K562 (cell line): ENCODE measurements around the gene TP63. TPM values are rescaled to one million over a fixed set of nuclear protein-coding genes. Genes with fewer than 3 reads are reported as not detected.

ENCODE experiments used
- ATAC-seq: fragments of 200-7000 bp; cut with Tn5 transposase; 3 replicates; pipeline ENCODE4 v1.9.1; 2020; ENCODE audit warnings: moderate library complexity
- BruUV-seq: library from RNA; stranded (reverse); fragments of 400-500 nt; replicated peaks from 2 replicates; lab custom pipeline; 2021; lab: Mats Ljungman, UMichigan
- CTCF ChIA-PET: fragments of 300-600 bp; formaldehyde crosslinking; extraction: SDS; loops from one replicate; lab custom pipeline; 2021; ENCODE audit warnings: low intra/inter-chr PET ratio; lab: Yijun Ruan, JAX
- POLR2A ChIA-PET: fragments of 300-600, 350-650 bp; sonication (Branson Sonifier 250); formaldehyde crosslinking; extraction: SDS; loops from one replicate; lab custom pipeline; 2021; ENCODE audit warnings: antibody characterized with exemption, inconsistent platforms; lab: Yijun Ruan, JAX
- DNase-seq, 4 experiments: peaks; one replicate each; pipeline versions ENCODE4 v3.0.0 to v3.0.0-alpha.2; 2011 to 2018; ENCODE audit warnings: low spot score in 3 of 4, mixed read lengths in 3 of 4; ENCODE audit errors: extremely low read depth in 1 of 4
- FAIRE-seq: peaks from 2 replicates; lab custom pipeline; 2011; peaks lifted over from hg19 to GRCh38; lab: Jason Lieb, UNC
- H2AFZ ChIP-seq: 2 replicates; pipeline ENCODE4 v1.6.0; 2011; ENCODE audit warnings: low read depth, low read length, control low read depth, inconsistent platforms
- H3K27ac ChIP-seq: fragments of 200-600 bp; 3 replicates; pipeline ENCODE4 v1.8.0; 2011; ENCODE audit warnings: low read depth, mild to moderate bottlenecking, control low read depth, inconsistent platforms, low read length, moderate library complexity, mixed read lengths; ENCODE audit errors: extremely low read depth
- H3K27me3 ChIP-seq, 2 experiments: fragments of 300-600 bp in 1 of 2; 2 replicates in 1 of 2; 3 replicates in 1 of 2; pipeline versions ENCODE4 v1.6.0 to v1.8.0; 2011; ENCODE audit warnings: inconsistent platforms in 2 of 2, low read length in 2 of 2, mild to moderate bottlenecking in 1 of 2, mixed read lengths in 1 of 2, moderate library complexity in 1 of 2; ENCODE audit not compliant: control insufficient read depth in 2 of 2, insufficient read depth in 2 of 2
- H3K36me3 ChIP-seq: fragments of 300-600 bp; 3 replicates; pipeline ENCODE4 v1.8.0; 2011; ENCODE audit warnings: mild to moderate bottlenecking, low read length, inconsistent platforms; ENCODE audit not compliant: control insufficient read depth, insufficient read depth
- H3K4me1 ChIP-seq, 2 experiments: fragments of 200-600 bp in 1 of 2; replicated peaks in 1 of 2; 2 replicates in 1 of 2; 3 replicates in 1 of 2; pipeline versions ENCODE4 v1.5.1 to v1.8.0; 2011; ENCODE audit warnings: inconsistent platforms in 2 of 2, low read length in 2 of 2, mild to moderate bottlenecking in 1 of 2, mixed read lengths in 1 of 2, moderate library complexity in 1 of 2; ENCODE audit not compliant: control insufficient read depth in 2 of 2, insufficient read depth in 2 of 2
- H3K4me2 ChIP-seq: 2 replicates; pipeline ENCODE4 v1.6.1; 2011; ENCODE audit warnings: low read length, control low read depth, inconsistent platforms, mixed read lengths; ENCODE audit not compliant: insufficient read depth
- H3K4me3 ChIP-seq: fragments of 200-600 bp; sonication (generic), shearing (Covaris generic); 2 replicates; pipeline ENCODE4 v1.5.1; 2016; ENCODE audit warnings: control low read depth, inconsistent platforms
- H3K79me2 ChIP-seq: fragments of 200-600 bp; 3 replicates; pipeline ENCODE4 v1.8.0; 2011; ENCODE audit warnings: low read length, inconsistent platforms; ENCODE audit not compliant: control insufficient read depth, insufficient read depth
- H3K9ac ChIP-seq, 2 experiments: 2 replicates each; pipeline versions ENCODE4 v1.6.0 to v1.6.1; 2011; ENCODE audit warnings: low read depth in 2 of 2, low read length in 2 of 2, control low read depth in 1 of 2, inconsistent platforms in 1 of 2, mild to moderate bottlenecking in 1 of 2, mixed read lengths in 1 of 2; ENCODE audit not compliant: insufficient read depth in 1 of 2
- H3K9me1 ChIP-seq: one replicate; pipeline ENCODE4 v1.6.0; 2011; ENCODE audit warnings: inconsistent platforms, mild to moderate bottlenecking, low read length, moderate library complexity; ENCODE audit not compliant: control insufficient read depth, insufficient read depth
- H3K9me3 ChIP-seq: replicated peaks from 2 replicates; pipeline ENCODE4 v1.5.1; 2011; ENCODE audit warnings: low read depth, low read length, inconsistent platforms; ENCODE audit not compliant: control insufficient read depth, insufficient read depth
- H4K20me1 ChIP-seq: replicated peaks from 2 replicates; pipeline ENCODE4 v1.6.1; 2011; ENCODE audit warnings: low read length, inconsistent platforms, mixed read lengths; ENCODE audit not compliant: control insufficient read depth, insufficient read depth
- CBX3 ChIP-seq, 2 experiments: IDR thresholded peaks; 1 replicate in 1 of 2; 2 replicates in 1 of 2; pipeline ENCODE4 v1.6.1; 2012; ENCODE audit warnings: inconsistent platforms in 2 of 2, low read length in 2 of 2, borderline replicate concordance in 1 of 2, control low read depth in 1 of 2
- DDX20 ChIP-seq: fragments of 450-650 bp; IDR thresholded peaks from 2 replicates; pipeline ENCODE4 v1.6.1; 2016; ENCODE audit warnings: missing genetic modification characterization, low read depth, mild to moderate bottlenecking, missing compliant biosample characterization, moderate library complexity
- FOXA3 ChIP-seq, 2 experiments: fragments of 450-650 bp in 1 of 2; sonication (generic) in 1 of 2; formaldehyde crosslinking; IDR thresholded peaks in 1 of 2; conservative IDR thresholded peaks in 1 of 2; 2 replicates each; pipeline versions ENCODE4 v1.4.0 to v1.8.0; 2020 to 2022; ENCODE audit warnings: mild to moderate bottlenecking in 2 of 2, missing genetic modification reagents in 1 of 2
- FOXP1 ChIP-seq: sonication (generic); formaldehyde crosslinking; IDR thresholded peaks from 2 replicates; pipeline ENCODE4 v1.8.0; 2022; ENCODE audit warnings: mild to moderate bottlenecking, missing genetic modification reagents
- KAT2B ChIP-seq: IDR thresholded peaks from one replicate; pipeline ENCODE4 v1.6.1; 2012; ENCODE audit warnings: low read depth, mild to moderate bottlenecking, control low read depth, inconsistent platforms, low read length, moderate library complexity
- KAT7 ChIP-seq: sonication (generic); formaldehyde crosslinking; IDR thresholded peaks from 2 replicates; pipeline ENCODE4 v1.8.0; 2022; ENCODE audit warnings: missing genetic modification reagents, mild to moderate bottlenecking, borderline replicate concordance
- NFXL1 ChIP-seq: fragments of 450-650 bp; formaldehyde crosslinking; IDR thresholded peaks from 2 replicates; pipeline ENCODE4 v1.4.0; 2021; ENCODE audit warnings: mild to moderate bottlenecking
- NFYB ChIP-seq: IDR thresholded peaks from 2 replicates; pipeline ENCODE4 v1.6.1; 2011; ENCODE audit warnings: mild to moderate bottlenecking, moderate library complexity; ENCODE audit not compliant: insufficient read length; ENCODE audit errors: extremely low read depth
- POLR2G ChIP-seq: fragments of 200-400 bp; formaldehyde crosslinking; IDR thresholded peaks from 2 replicates; pipeline ENCODE4 v1.6.1; 2017; ENCODE audit warnings: low read depth, mild to moderate bottlenecking, antibody characterized with exemption, low read length, moderate library complexity
- TEAD4 ChIP-seq, 2 experiments: sonication (generic) in 1 of 2; formaldehyde crosslinking in 1 of 2; IDR thresholded peaks; 2 replicates each; pipeline versions ENCODE4 v1.6.1 to v1.8.0; 2012 to 2022; ENCODE audit warnings: borderline replicate concordance in 1 of 2, inconsistent platforms in 1 of 2, low read length in 1 of 2, mild to moderate bottlenecking in 1 of 2, missing genetic modification reagents in 1 of 2
- ZC3H4 ChIP-seq: sonication (generic); formaldehyde crosslinking; IDR thresholded peaks from 2 replicates; pipeline ENCODE4 v1.9.0; 2021; ENCODE audit warnings: missing genetic modification reagents, borderline replicate concordance
- ZNF3 ChIP-seq: fragments of 250-450 bp; sonication (Bioruptor Pico); IDR thresholded peaks from 2 replicates; pipeline ENCODE4 v1.5.0; 2021; ENCODE audit warnings: mild to moderate bottlenecking, moderate library complexity
- ZNF384 ChIP-seq: IDR thresholded peaks from 2 replicates; pipeline ENCODE4 v1.6.1; 2012; ENCODE audit warnings: low read depth, low read length, improper control_type of control experiment
- in situ Hi-C: fragments of 300-500 bp; cut with MboI; formaldehyde crosslinking; loops from 4 replicates; pipeline ENCODE4 v1.15.0; 2018; ENCODE audit warnings: inconsistent platforms, mixed read lengths
- intact Hi-C: fragments of 100-400 bp; cut with micrococcal nuclease; formaldehyde crosslinking; loops from 2 replicates; pipeline ENCODE4 v1.14.2; 2022
- polyA plus RNA-seq, 8 experiments: library from polyadenylated mRNA; depleted of rRNA in 4 of 8; stranded (reverse) in 5 of 8; unstranded in 3 of 8; fragments of >200 nt; fragmentation: Nextera tagmentation in 2 of 8; fragmentation: Illumina TruSeq in 1 of 8; extraction: Ambion mirVana in 2 of 8; extraction: Trizol in 1 of 8; gene quantifications; 2 replicates each; pipeline versions ENCODE4 v1.2.1 to v1.2.3, GENCODE V29; 2011 to 2014; ENCODE audit warnings: inconsistent platforms in 1 of 8, missing spikeins in 1 of 8
- total RNA-seq, 7 experiments: library from RNA; depleted of rRNA in 6 of 7; stranded (reverse); fragments of >200 nt in 6 of 7; fragmentation: Illumina TruSeq in 2 of 7; extraction: Trizol in 2 of 7; gene quantifications; 2 replicates each; pipeline versions ENCODE4 v1.2.1 to v1.2.3, GENCODE V29; 2011 to 2021; ENCODE audit warnings: low replicate concordance in 1 of 7
- TF ChIP-seq, protein P1 (sequence below): fragments of 250-450 bp; sonication (Bioruptor Pico); IDR thresholded peaks from 2 replicates; pipeline ENCODE4 v1.5.0; 2021; ENCODE audit warnings: mild to moderate bottlenecking, borderline replicate concordance
- TF ChIP-seq, protein P2 (sequence below): fragments of 250-450 bp; sonication (Bioruptor Pico); IDR thresholded peaks from 2 replicates; pipeline ENCODE4 v1.5.0; 2022; ENCODE audit warnings: mild to moderate bottlenecking

The TP63 gene
- total and polyA plus RNA-seq, 9 of the 15 experiments (the other 6 are each of a cell fraction or from before 2014, with no cell fraction given) = 0.32 to 1.4 (median 0.50) TPM

DNA sequence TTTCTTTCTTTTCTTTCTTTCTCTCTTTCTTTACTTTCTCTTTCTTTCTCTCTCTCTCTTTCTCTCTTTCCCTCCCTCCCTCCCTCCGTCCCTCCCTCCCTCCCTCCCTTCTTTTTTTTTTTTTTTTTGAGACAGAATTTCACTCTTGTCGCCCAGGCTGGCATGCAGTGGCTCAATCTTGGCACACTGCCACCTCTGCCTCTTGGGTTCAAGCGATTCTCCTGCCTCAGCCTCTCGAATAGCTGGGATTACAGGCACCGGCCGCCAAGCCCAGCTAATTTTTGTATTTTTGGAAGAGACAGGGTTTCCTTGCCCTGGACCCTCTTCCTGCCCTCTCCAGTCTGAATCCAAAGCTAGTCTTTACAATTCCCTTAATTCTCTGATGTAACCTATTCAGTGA is 102.9 kb downstream of the TP63 start (continued):
- TF ChIP-seq, protein P1, sequence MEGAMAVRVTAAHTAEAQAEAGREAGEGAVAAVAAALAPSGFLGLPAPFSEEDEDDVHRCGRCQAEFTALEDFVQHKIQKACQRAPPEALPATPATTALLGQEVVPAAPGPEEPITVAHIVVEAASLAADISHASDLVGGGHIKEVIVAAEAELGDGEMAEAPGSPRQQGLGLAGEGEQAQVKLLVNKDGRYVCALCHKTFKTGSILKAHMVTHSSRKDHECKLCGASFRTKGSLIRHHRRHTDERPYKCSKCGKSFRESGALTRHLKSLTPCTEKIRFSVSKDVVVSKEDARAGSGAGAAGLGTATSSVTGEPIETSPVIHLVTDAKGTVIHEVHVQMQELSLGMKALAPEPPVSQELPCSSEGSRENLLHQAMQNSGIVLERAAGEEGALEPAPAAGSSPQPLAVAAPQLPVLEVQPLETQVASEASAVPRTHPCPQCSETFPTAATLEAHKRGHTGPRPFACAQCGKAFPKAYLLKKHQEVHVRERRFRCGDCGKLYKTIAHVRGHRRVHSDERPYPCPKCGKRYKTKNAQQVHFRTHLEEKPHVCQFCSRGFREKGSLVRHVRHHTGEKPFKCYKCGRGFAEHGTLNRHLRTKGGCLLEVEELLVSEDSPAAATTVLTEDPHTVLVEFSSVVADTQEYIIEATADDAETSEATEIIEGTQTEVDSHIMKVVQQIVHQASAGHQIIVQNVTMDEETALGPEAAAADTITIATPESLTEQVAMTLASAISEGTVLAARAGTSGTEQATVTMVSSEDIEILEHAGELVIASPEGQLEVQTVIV = no peak
- TF ChIP-seq ZC3H4 = no peak

DNA sequence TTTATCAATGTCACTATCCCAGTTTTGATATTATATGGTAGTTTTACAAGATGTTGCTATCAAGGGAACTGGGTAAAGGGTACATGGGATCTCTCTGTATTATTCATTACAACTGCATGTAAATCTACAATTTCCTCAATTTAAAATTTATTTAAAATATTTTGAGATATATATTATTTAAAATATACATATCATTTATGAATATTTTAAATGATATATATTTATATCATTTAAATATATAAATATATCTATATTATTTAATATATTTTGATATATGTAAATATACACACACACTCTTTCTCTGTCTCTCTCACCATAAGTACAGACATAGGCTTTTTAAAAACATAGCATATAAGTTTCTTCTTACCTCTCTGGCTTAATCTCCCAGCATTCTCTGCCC is 104.7 kb downstream of the TP63 start:
- no peaks in the 10 kb centered on the region for H3K79me2 ChIP-seq
- in situ Hi-C loops (no loop called here), intact Hi-C loops (no loop called here)
- no peaks in the 10 kb centered on the region for H3K4me1 ChIP-seq
- ChIA-PET POLR2A (no interaction called here), CTCF (no interaction called here)
- no peaks in the 10 kb centered on the region for H3K27me3 ChIP-seq
- H3K27ac ChIP-seq = no peak overlapping the region
- H2AFZ ChIP-seq = no peak overlapping the region
- BruUV-seq = no TSS peak
- no peak for ATAC-seq
- no peaks in the 10 kb centered on the region for H3K9me1 ChIP-seq
- H4K20me1 ChIP-seq = no peaks in the 10 kb centered on the region
- FAIRE-seq = no peak
- no peak overlapping the region for H3K4me3 ChIP-seq
- no peak overlapping the region for H3K4me2 ChIP-seq
- no peak overlapping the region for H3K9ac ChIP-seq
- no peaks in the 10 kb centered on the region for H3K36me3 ChIP-seq
- DNase-seq = no peak
- no peaks in the 10 kb centered on the region for H3K9me3 ChIP-seq
- TF ChIP-seq CBX3 (IDR thresholded peaks at IDR 0.05; ENCODE audit: borderline replicate concordance in 1 of 2, low read length in 2 of 2) (no peak), POLR2G (no peak), ZNF384 (no peak), DDX20 (tag) (no peak), FOXP1 (CRISPR knock-in tag) (no peak), KAT2B (no peak), TEAD4 (IDR thresholded peaks at IDR 0.05; ENCODE audit: low read length) (no peak), TEAD4 (CRISPR knock-in tag; IDR thresholded peaks at IDR 0.05; ENCODE audit: borderline replicate concordance) (no peak), FOXA3 (CRISPR knock-in tag; conservative IDR thresholded peaks at IDR 0.05 in 1 of 2, IDR thresholded peaks at IDR 0.05 in 1 of 2) (no peak), NFXL1 (CRISPR knock-in tag) (no peak), KAT7 (CRISPR knock-in tag) (no peak), ZNF3 (CRISPR knock-in tag) (no peak), NFYB (no peak)
- TF ChIP-seq, protein P2, sequence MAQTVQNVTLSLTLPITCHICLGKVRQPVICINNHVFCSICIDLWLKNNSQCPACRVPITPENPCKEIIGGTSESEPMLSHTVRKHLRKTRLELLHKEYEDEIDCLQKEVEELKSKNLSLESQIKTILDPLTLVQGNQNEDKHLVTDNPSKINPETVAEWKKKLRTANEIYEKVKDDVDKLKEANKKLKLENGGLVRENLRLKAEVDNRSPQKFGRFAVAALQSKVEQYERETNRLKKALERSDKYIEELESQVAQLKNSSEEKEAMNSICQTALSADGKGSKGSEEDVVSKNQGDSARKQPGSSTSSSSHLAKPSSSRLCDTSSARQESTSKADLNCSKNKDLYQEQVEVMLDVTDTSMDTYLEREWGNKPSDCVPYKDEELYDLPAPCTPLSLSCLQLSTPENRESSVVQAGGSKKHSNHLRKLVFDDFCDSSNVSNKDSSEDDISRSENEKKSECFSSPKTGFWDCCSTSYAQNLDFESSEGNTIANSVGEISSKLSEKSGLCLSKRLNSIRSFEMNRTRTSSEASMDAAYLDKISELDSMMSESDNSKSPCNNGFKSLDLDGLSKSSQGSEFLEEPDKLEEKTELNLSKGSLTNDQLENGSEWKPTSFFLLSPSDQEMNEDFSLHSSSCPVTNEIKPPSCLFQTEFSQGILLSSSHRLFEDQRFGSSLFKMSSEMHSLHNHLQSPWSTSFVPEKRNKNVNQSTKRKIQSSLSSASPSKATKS (CRISPR knock-in tag) = no peak
